ENCODE data around the gene AMIGO3.

Gene AMIGO3

GRCh38 chr3:49667701-49668413, 51.6 kb downstream of the AMIGO3 start:
- FAIRE-seq (no peak), DNase-seq (ENCODE audit: insufficient read length) (no peak)
- no peak for TF ChIP-seq TAF1 (IDR thresholded peaks at IDR 0.05; ENCODE audit: borderline replicate concordance, low read depth, low read length)
- TF ChIP-seq POLR2A (IDR thresholded peaks at IDR 0.05; ENCODE audit: low read depth, low read length) = no peak
- no peak for TF ChIP-seq POLR2AphosphoS5 (IDR thresholded peaks at IDR 0.05; ENCODE audit: low read depth, low read length)

Measured in GM12892 (cell line).